Progenitor cell of endocrine pancreas (in vitro differentiated cells): ENCODE results near the gene ANAPC15. TPM values are rescaled to one million over a fixed set of nuclear protein-coding genes. Genes with fewer than 3 reads are reported as not detected.

Experiments
- DNase-seq: peaks from one replicate; pipeline ENCODE4 v3.0.0; 2021; ENCODE audit warnings: low spot score; ENCODE audit not compliant: unreplicated experiment
- H3K27ac Mint-ChIP-seq: 2 replicates; pipeline ENCODE4 v1.8.0; 2021; ENCODE audit warnings: mild to moderate bottlenecking, moderate library complexity, mixed read lengths
- H3K27me3 Mint-ChIP-seq: 2 replicates; pipeline ENCODE4 v1.8.0; 2021; ENCODE audit warnings: mixed read lengths
- H3K36me3 Mint-ChIP-seq: 2 replicates; pipeline ENCODE4 v1.8.0; 2022; ENCODE audit warnings: mixed read lengths; ENCODE audit not compliant: insufficient read depth
- H3K4me1 Mint-ChIP-seq: 2 replicates; pipeline ENCODE4 v1.8.0; 2021; ENCODE audit warnings: low read depth, mixed read lengths
- H3K4me3 Mint-ChIP-seq: 2 replicates; pipeline ENCODE4 v1.8.0; 2021; ENCODE audit warnings: low read depth, mild to moderate bottlenecking, moderate library complexity, mixed read lengths
- H3K9me3 Mint-ChIP-seq: 2 replicates; pipeline ENCODE4 v1.8.0; 2021; ENCODE audit warnings: low read depth, mixed read lengths
- CTCF ChIP-seq: fragments of 200-600 bp; sonication (generic); IDR thresholded peaks from one replicate; pipeline ENCODE4 v1.5.0; 2021; ENCODE audit warnings: antibody characterized with exemption, mild to moderate bottlenecking; ENCODE audit not compliant: unreplicated experiment
- total RNA-seq: library from RNA; stranded (reverse); gene quantifications from 2 replicates; pipeline ENCODE4 v1.2.1, GENCODE V29; 2021

Gene ANAPC15
- total RNA-seq, 1 donor from 2014 or later: 61.3 TPM

GRCh38 chr11:72119198-72119597 lies 6.7 kb upstream of the ANAPC15 start:
- H3K27ac Mint-ChIP-seq: peak overlapping the region; percentile 92
- H3K4me3 Mint-ChIP-seq: peak overlapping the region; percentile 18
- TF ChIP-seq CTCF: no peak
- no peaks in the 10 kb centered on the region for H3K36me3 Mint-ChIP-seq
- H3K27me3 Mint-ChIP-seq: no peaks in the 10 kb centered on the region
- H3K4me1 Mint-ChIP-seq: peaks cover 36% of the 10 kb centered on the region
- DNase-seq: no peak
- H3K9me3 Mint-ChIP-seq: no peaks in the 10 kb centered on the region

- no peak for TF ChIP-seq CTCF
- no peak for DNase-seq
- Mint-ChIP-seq H3K9me3 (no peaks in the 10 kb centered on the region), H3K4me1 (peaks cover 43% of the 10 kb centered on the region), H3K4me3 (no peak overlapping the region), H3K27me3 (no peaks in the 10 kb centered on the region), H3K27ac (no peak overlapping the region), H3K36me3 (no peaks in the 10 kb centered on the region)
Measured at GRCh38 chr11:72116019-72116755, 3.7 kb upstream of the ANAPC15 start.

GRCh38 chr11:72114570-72114969 lies 2.1 kb upstream of the ANAPC15 start:
- DNase-seq: no peak
- no peaks in the 10 kb centered on the region for H3K27me3 Mint-ChIP-seq
- peaks cover 45% of the 10 kb centered on the region for H3K4me1 Mint-ChIP-seq
- H3K4me3 Mint-ChIP-seq: no peak overlapping the region
- no peak for TF ChIP-seq CTCF
- H3K36me3 Mint-ChIP-seq: peaks cover 5% of the 10 kb centered on the region
- H3K9me3 Mint-ChIP-seq: no peaks in the 10 kb centered on the region
- no peak overlapping the region for H3K27ac Mint-ChIP-seq

GRCh38 chr11:72112978-72113808 lies 698 bp upstream of the ANAPC15 start:
- H3K4me3 Mint-ChIP-seq: peak overlapping the region; percentile 99
- peak overlapping the region; percentile 100 for H3K27ac Mint-ChIP-seq
- H3K4me1 Mint-ChIP-seq: peaks cover 31% of the 10 kb centered on the region
- H3K36me3 Mint-ChIP-seq: peaks cover 5% of the 10 kb centered on the region
- no peaks in the 10 kb centered on the region for H3K9me3 Mint-ChIP-seq
- DNase-seq: no peak
- TF ChIP-seq CTCF: no peak
- no peaks in the 10 kb centered on the region for H3K27me3 Mint-ChIP-seq

- H3K27me3 Mint-ChIP-seq: no peaks in the 10 kb centered on the region
- H3K4me1 Mint-ChIP-seq: peaks cover 19% of the 10 kb centered on the region
- TF ChIP-seq CTCF: no peak
- H3K4me3 Mint-ChIP-seq: peak overlapping the region; percentile 99
- DNase-seq: no peak
- no peaks in the 10 kb centered on the region for H3K9me3 Mint-ChIP-seq
- H3K36me3 Mint-ChIP-seq: peaks cover 5% of the 10 kb centered on the region
- peak overlapping the region; percentile 100 for H3K27ac Mint-ChIP-seq
Measured at GRCh38 chr11:72111300-72112142, 974 bp downstream of the ANAPC15 start.
